Stimulated activated CD8-positive, alpha-beta memory T cell treated with anti-CD3 and anti-CD28 coated beads, Interleukin-7, amount 100 ng/mL, for 48 hours (primary cell): ENCODE data around the gene AOAH.

Source experiments
- DNase-seq, 2 donors: peaks; one replicate each; pipeline ENCODE4 v3.0.0-alpha.2; 2020; ENCODE audit warnings: low read depth in 1 of 2; ENCODE audit errors: extremely low read depth in 1 of 2

Gene AOAH, protein sequence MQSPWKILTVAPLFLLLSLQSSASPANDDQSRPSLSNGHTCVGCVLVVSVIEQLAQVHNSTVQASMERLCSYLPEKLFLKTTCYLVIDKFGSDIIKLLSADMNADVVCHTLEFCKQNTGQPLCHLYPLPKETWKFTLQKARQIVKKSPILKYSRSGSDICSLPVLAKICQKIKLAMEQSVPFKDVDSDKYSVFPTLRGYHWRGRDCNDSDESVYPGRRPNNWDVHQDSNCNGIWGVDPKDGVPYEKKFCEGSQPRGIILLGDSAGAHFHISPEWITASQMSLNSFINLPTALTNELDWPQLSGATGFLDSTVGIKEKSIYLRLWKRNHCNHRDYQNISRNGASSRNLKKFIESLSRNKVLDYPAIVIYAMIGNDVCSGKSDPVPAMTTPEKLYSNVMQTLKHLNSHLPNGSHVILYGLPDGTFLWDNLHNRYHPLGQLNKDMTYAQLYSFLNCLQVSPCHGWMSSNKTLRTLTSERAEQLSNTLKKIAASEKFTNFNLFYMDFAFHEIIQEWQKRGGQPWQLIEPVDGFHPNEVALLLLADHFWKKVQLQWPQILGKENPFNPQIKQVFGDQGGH

DNA sequence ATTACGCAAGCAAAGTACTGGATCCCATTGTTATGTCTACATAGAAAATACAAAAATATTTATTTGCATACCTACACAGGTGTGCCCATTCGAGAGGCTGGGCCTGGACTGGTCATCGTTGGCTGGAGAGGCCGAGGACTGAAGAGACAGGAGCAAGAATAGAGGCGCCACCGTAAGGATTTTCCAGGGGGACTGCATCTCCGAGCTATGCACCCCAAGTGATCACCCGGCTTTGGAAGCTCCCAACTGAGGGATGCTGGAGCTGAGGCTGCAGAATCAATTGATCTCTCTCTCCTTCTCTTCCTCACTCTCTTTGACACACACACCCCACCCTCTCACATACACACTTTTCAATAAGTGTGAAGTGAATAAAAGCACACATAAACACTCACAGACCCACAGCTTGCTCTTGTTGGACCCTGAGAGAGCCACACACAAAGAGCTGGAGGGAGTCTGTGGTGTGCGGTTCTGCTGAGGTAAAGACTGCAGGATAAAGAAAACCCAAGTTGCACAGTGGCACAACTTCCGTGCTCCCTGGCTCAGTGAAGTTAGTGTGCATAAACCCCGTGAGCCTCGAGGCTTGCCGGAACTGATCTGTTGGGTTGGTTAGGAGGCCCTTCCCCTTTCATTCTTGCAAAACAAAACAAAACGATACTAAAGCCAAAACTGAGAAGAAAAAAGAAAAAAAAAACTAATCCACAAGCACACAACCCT lies at the start of gene AOAH:
AOAH (minus strand) TSS at position 544 of the 714 bp plus-strand sequence; CDS start at position 198, 346 bp downstream.
- DNase-seq = peak; percentile 53 to 80

DNA sequence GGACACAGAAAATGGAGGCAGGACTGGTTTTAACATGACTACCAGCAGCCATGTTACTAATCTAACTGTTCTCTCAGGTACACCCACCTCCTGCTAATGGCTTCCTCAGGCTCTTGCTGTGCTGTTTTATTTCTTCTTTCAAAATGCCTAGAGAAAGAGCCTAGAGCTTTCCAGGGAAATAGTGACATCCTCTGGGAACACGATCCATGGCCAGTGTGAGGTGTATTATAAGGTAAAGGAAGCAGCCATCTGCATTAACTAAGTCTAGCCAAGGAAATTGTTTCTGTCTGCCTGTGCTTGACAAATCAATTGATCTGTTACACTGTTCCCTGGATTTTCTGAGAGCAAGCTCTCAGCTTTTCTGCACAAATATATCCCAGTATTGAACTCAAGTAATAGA lies 42.2 kb upstream of the AOAH start:
- DNase-seq = no peak

DNA sequence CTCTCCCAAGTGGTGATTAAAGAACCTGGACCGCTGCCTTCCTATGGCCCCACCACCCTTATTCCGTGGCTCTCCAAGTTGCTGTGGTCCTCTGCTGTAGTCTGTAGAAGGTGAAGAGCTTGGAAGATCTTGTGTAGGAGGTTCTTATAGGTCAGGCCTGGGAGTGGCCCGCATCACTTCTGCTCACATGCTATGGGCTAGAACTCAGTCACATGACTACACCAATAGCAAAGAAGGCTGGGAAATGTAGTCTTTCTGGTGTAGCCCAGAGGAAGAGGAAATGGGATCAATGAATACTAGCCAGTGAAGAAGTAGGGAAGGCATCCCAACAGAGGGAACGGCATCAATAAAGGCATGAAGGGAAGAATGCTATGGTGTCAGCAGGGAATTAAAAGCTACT lies 41.3 kb upstream of the AOAH start:
- DNase-seq = no peak

DNA sequence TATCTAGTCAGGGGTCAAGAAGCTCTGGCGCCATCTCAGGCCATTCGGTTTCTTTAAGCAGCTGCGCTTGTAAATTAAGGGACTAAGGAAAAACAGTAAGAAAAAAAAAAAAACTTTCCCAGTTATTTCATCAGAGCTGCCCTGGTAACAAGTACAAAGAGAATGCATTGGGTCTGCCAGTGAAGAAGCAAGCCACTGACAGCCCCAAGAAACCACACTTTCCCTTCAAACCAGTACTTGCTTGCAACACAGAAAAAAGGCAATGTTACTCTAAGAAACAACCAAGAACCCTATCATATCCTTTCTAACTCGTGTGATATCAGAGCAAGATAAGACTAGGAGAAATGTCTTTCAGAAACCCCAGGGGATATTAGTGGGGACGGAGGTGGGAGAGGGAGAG lies 40.6 kb upstream of the AOAH start:
- no peak for DNase-seq

DNA sequence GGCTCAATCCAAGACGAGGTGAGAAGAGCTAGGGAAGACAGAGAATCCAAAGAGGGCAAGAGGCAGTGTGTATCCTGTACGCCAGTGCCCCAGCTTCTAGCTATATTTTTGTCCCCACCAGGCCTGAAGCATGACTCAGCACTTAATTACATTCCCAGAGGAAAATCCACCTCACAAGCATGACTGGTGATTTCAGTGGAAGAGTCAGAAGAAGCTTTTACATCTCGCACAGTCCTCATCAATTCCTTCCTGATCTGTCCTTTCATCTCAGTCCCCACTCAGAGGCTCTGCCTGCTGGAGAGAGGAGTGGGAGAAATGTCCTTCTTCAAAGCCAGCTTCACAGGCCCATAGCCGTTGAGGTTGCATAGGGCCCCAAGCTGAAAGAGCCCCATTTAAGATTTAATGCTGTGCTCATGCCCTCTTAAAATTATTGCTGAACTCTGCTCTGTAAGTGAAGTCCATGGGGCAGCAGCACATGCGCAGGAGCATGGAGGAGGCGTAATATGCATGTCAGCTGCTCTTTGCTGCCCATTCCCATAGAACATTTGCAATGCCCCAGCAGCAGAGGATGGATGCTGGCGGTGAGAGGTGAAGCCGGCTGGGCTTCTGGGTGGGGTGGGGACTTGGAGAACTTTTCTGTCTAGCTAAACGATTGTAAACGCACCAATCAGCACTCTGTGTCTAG lies 39.0 kb upstream of the AOAH start:
- DNase-seq = no peak

DNA sequence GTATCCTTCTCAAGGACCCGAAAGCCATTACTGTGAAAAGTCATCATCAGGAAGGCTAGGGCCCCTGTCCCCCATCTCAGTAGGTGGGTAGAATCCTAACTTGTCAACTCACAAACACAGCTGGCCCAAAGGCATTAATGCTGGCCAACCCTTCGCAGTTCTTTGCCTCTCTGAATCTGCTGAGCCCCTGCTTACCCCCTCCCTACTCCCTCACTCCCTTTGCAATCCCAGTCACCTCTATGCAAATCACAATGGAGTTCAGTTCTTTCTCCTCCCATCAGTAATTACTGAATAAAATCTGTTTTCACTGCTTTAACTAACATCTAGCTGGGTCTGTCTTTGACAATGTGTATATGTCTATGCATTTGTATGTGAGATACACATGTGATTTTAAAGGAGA lies 38.1 kb upstream of the AOAH start:
- DNase-seq = no peak

DNA sequence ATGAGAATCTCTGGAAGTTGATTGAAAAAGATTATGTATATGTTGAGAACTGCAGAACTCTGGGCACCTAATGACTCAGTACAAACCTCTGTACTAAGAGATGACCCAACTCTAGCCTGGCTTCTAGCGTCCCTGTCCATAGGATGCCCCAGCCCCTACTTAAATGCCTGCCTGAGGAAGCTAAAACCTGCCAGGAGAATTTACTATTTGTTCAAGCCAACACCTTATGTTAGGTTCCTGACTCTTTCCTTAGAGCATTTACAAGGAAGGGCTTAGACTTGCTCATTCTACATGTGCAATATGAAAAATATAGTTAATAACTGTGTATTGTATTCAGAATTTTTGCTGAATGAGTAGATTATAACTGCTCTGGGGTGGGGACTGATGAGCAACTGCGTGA lies 37.5 kb upstream of the AOAH start:
- no peak for DNase-seq

DNA sequence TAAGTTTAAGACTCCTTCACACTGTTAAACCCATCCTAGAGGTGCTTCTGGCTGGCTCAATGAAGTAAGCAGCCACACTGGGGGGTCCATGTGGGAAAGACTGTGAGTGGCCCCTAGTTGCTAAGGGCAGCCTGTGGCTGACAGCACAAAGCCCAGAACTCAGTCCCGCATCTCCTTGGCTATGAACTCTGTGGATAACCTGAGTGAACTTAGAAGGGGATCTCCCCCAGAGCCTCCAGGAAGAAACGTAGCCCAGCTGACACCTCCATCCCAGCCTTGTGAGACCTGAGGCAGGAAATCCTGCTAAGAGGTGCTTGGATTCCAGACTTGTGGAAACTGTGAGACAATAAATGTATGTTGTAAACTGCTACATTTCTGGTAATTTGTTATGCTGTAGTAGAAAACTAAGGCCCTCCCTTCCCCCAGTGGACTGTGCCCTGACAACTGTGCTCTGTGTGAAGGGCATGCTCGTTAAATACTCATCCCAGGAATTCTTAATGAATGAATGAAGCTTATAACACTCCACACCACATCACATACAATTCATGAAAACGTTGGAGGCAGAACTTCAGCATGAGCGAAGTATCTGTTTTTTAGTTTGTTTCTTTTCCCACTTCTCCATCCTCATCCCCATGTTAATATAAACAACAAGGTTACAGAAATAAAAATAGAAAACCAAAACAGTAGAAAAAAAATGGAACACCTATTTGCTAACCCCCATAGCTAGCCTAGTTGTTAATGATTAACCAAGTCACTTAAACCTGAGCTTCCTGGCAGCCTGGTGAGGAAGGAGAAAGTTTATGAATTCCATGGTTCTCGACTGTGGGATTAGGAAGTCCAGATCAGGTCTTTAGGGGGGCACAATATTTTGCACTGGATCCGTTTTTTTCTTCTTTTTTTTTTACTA lies 36.8 kb upstream of the AOAH start:
- no peak for DNase-seq

DNA sequence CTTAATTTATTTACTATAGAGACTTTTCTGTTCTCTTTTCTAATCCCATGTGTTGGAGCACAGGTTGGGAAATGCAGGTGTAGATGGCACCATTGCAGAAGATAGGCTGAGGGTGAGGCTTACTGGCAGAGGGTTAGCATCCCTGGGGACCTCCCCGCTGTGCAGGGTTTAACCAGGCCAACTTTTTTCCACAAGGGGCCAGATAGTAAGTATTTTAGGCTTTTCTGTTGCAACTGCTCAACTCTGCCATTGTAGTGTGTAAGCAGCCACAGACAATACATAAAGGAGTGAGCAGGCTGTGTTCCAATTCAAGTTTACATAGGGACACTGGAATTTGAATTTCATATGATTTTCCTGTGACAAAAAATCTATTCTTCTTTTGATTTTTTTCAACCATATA lies 34.6 kb upstream of the AOAH start:
- DNase-seq = no peak

DNA sequence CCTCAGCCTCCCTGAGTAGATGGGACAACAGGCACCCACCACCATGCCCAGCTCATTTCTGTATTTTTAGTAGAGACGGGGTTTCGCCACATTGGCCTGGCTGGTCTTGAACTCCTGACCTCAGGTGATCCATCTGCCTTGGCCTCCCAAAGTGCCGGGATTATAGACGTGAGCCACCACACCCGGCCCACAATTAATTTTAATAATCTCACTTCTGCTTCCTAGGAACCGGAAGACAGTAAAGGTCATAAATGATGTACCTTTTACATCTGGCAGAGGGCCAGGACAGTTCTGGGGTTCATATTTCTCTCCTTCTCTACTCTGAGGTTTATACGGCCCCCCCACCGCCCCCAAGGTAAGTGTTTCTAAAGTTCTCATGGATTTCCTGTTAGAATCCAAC lies 31.2 kb upstream of the AOAH start:
- DNase-seq = no peak

DNA sequence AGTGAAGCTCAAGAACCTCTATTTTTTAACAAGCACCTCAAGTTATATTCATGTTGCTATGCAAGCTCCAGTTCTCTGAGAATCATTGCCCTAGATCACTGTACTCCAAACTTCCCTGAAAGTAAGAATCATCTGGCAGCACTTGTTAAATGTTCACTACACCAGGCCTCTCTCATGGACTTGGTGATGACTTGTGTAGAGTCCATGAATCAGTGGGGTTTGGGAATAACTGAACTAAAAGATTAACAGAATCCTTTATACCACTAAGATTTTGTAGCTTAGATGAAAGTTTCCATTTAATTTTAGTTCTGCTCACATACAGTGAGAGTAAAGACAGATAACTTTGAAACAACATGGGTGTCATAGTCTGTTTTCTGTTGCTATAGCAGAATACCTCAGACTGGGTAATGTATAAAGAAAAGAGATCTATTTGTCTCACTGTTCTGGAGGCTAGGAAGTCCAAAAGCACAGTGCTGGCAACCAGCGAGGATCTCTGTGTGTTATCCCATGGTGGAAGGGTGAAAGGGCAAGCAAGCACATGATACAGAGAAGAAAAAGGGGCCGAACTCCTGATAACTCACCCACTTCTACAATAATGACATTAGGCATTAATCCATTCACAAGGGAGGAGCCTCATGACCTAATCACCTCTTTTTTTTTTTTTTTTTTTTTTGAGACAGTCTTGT lies 27.9 kb upstream of the AOAH start:
- no peak for DNase-seq

DNA sequence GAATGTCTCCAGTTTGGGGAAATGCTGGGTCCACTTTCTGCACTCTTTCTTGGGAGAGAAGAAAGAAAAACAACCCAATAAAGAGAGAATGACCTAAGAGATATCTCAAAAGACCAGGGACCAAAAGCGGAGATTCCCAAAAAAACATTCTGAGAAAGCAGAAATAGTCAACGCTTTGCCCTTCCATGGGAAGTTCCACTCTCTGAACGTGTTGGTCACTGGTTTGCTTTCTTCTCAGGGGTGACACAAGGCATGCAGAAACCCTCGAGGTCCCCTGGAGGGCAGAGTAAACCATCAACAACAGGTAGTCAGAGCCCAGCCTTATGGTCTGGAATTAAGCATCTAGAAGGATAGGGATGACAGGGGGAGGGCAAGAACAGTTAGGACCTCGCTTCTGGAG lies 26.2 kb upstream of the AOAH start:
- DNase-seq = no peak

DNA sequence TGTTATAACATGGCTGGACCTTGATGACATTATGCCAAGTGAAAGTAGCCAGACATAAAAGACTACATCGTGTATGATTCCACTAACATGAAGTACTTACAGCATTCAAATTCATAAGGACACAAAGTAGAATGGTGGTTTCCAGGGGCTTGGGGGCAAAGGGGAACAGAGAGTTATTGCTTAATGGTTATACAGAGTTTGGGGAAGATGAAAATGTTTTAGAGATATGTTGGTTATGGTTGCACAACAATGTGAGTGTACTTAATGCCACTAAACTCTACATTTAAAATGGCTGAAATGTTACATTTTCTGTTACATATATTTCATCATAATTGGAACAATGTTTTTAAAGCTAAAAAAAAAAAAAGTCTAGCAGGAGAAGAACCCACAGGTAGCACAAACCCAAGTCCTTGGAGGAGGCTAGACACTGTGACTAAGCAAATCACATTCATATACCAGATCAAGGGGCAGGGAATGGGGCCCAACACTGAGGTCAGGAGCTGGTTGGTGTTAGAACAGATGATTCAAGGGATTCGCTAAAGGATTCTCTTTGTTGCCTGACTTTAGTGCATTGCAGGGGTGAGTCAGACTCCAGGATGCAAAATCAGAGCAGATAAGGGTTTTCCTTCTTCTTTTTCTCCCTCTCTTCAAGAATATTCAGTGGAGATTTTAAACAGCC lies 25.1 kb upstream of the AOAH start:
- DNase-seq = no peak

DNA sequence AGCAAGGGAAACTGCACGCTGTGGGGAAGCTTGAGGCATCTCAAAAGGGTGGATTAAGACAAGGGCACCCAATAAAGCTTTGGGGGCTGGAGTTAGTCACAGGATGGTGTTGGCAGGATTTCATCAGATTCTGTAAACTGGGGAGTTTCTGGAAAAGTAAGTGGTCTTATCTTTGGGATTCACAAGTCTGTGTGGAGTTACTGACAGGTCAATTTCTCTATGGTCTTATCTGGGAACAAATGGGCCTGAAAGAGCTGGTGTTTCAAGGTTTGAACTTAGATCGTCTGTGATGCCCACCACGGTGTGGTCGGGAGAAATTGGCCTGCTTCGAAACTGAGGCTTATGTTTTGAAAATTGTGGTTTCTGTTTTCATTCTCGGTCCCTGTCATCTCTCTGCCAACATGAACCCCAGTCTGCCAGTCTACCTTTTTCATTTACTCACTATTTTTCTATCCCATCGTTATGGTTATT lies 23.8 kb upstream of the AOAH start:
- no peak for DNase-seq

DNA sequence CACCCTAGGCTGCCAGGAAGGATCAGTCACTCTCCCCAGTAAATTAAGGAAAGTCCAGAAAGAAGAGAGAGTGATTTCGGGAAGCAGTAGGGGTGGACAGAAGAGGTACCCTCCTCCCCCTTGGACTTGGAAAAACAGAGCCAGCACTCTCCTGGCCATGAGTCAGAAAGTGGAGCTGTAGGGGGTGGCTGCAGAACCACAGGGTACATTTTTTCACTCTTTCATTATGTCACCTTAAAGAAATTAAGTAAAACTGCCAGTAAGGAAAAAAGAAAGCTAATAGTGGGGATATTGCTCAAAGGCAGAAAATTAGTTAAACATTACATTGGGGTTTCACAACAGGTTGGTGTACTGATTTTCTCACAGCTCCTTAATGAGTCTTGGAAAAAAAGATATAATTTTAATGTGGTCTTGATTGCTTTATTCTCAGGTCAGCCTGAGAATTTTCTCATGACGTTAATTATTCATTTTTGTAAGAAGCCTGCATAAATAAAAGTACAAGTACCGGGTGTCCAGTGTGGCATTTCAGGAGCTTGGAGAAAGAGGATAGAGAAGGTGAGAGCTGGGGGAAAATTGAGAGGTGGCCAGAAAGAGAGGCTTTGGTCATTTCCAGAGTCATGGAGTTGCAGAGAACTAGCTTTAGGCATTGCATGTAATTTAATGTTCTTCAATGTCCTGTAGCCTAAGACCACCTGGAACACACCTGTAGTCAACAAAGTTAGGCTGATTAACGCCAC lies 23.2 kb upstream of the AOAH start:
- no peak for DNase-seq

DNA sequence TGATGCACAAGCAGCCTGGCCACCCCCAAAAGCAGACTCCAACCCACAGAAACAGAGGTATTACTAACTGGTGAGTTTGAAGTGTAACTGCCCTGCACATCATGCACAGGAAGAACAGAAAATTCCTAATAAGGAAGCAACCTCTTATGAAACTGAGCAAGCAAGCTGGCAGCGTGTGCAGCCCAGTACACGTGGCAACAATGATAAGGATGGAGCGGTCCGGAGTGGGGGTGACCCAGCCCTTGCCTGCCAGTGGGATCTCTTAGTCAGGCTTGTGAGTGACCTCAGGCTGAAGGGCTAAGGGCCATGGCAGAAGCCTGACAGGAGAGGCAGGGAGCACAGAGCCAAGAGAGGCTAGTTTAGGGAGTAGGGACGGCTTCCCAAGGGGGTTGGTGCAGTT lies 22.1 kb upstream of the AOAH start:
- DNase-seq = no peak

DNA sequence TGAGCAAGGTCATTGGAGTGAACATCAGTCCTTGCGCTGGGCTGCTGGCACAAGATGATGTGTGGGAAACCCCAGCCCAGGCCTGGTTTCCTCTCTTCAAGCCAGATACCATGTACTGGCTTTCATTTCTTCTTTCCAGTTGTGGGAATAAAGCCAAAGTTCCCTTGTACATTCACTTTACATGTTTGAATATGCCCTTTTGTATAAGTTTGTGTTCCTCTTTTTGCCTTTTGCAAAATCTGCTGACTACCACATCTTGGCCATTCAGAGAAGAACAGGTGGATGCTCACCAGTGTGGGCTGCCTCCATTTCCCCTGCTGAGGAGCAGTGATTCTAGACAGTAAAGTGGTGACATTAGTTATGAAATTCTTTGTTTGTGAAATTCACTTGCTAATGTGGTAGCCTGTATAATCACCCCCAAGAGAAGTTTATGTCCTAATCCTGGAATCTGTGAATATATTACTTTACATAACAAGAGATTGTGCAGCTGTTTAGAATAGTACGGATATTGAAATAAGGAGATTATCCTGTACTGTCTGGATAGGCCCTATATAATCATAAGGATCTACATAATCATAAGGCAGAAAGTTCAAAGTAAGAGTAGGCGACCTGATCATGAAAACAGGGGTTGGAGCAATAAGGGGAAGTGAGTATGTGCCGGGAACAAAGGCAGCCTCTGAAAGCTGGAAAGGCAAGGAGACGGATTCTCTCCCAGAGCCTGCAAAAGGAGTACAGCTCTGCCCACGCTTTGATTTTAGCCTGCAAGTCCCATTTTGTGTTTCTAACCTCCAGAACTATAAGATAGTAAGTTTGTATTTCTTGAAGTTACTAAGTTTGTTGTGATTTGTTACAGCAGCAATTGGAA lies 18.8 kb upstream of the AOAH start:
- no peak for DNase-seq

DNA sequence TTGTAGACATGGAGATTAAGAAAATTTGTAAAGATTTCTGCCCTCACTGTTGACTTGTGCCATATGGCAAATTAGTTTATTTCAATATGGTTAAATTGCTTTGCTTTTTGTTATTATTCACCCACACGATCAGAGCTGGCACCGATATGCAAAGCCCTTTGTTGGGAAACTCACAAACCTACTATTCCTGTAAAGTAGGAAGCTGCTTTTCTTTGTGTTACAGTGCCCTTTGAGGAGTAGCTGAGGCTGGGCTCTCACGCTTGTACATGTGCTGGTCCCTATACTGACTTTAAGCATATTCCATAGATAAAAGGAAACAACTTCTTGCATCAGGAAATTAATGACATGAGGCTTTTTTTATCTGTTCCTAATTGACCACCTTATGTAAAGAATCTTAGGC lies 17.6 kb upstream of the AOAH start:
- no peak for DNase-seq
